HCT116 (cell line): Measurements from ENCODE around the gene MUC4. TPM values are rescaled to one million over a fixed set of nuclear protein-coding genes. Genes with fewer than 3 reads are reported as not detected.
"Not testable (repeated sequence)": the region's sequence is repeated elsewhere in the genome, so short reads cannot be mapped to it uniquely, and the experiment has no call there.

Experiments
- ATAC-seq: fragments of 200-7000 bp; cut with Tn5 transposase; 2 replicates; pipeline ENCODE4 v1.9.1; 2020; ENCODE audit warnings: mild to moderate bottlenecking, moderate library complexity
- BruUV-seq: library from RNA; stranded (reverse); fragments of 400-500 nt; replicated peaks from 2 replicates; lab custom pipeline; 2021; lab: Mats Ljungman, UMichigan
- CTCF ChIA-PET: fragments of 300-600 bp; sonication (Branson Sonifier 250); formaldehyde crosslinking; loops from one replicate; lab custom pipeline; 2021; ENCODE audit warnings: antibody characterized with exemption; lab: Charles Lee
- POLR2A ChIA-PET: fragments of 300-600, 350-600 bp; sonication (Branson Sonifier 250); formaldehyde crosslinking; loops from one replicate; lab custom pipeline; 2021; ENCODE audit warnings: antibody characterized with exemption; lab: Charles Lee
- RAD21 ChIA-PET, 2 experiments: fragments of 300-600 bp; sonication (Branson Sonifier 250); formaldehyde crosslinking; loops; one replicate each; lab custom pipeline; 2023; ENCODE audit warnings: low total read pairs in 2 of 2; ENCODE audit not compliant: uncharacterized antibody in 2 of 2, unreplicated experiment in 2 of 2, low non-redundant PET in 1 of 2; lab: Charles Lee
- DNase-seq: peaks from one replicate; pipeline ENCODE4 v3.0.0-alpha.2; 2010; ENCODE audit warnings: low read depth, low spot score
- H2AFZ ChIP-seq: fragments of 200-600 bp; shearing (Covaris generic), sonication (generic); 2 replicates; pipeline ENCODE4 v1.6.1; 2017; ENCODE audit warnings: low read depth, mixed run types, mixed read lengths, antibody characterized with exemption, low read length; ENCODE audit not compliant: poor library complexity, severe bottlenecking
- H3K27ac ChIP-seq: 2 replicates; pipeline ENCODE4 v1.5.1; 2012; ENCODE audit warnings: low read depth, low read length
- H3K27me3 ChIP-seq: fragments of 200-600 bp; sonication (generic); 2 replicates; pipeline ENCODE4 v1.6.1; 2016; ENCODE audit warnings: mixed run types, low read length, mixed read lengths; ENCODE audit not compliant: insufficient read depth
- H3K36me3 ChIP-seq, 2 experiments: fragments of 200-500 bp in 1 of 2; fragments of 200-600 bp in 1 of 2; sonication (Bioruptor generic) in 1 of 2; sonication (generic) in 1 of 2; 2 replicates each; pipeline versions ENCODE4 v1.5.1 to v1.6.1; 2014 to 2016; ENCODE audit warnings: low read length in 2 of 2, inconsistent platforms in 1 of 2, mixed read lengths in 1 of 2, mixed run types in 1 of 2; ENCODE audit not compliant: insufficient read depth in 2 of 2, control insufficient read depth in 1 of 2
- H3K4me1 ChIP-seq, 2 experiments: fragments of 200-600 bp in 1 of 2; sonication (generic) in 1 of 2; 2 replicates each; pipeline versions ENCODE4 v1.5.1 to v1.6.1; 2012 to 2017; ENCODE audit warnings: low read length in 2 of 2, inconsistent platforms in 1 of 2, mild to moderate bottlenecking in 1 of 2, mixed read lengths in 1 of 2, mixed run types in 1 of 2, moderate library complexity in 1 of 2; ENCODE audit not compliant: insufficient read depth in 2 of 2, control insufficient read depth in 1 of 2
- H3K4me2 ChIP-seq: fragments of 200-600 bp; sonication (generic); 2 replicates; pipeline ENCODE4 v1.6.1; 2017; ENCODE audit warnings: mixed run types, low read length, mixed read lengths
- H3K4me3 ChIP-seq, 2 experiments: fragments of 200-600 bp in 1 of 2; sonication (generic) in 1 of 2; replicated peaks in 1 of 2; 2 replicates each; pipeline ENCODE4 v1.5.1; 2011 to 2016; ENCODE audit warnings: low read length in 2 of 2, control low read depth in 1 of 2, low read depth in 1 of 2, mild to moderate bottlenecking in 1 of 2, mixed read lengths in 1 of 2, mixed run types in 1 of 2
- H3K79me2 ChIP-seq: fragments of 200-600 bp; sonication (generic); 2 replicates; pipeline ENCODE4 v1.6.1; 2017; ENCODE audit warnings: mild to moderate bottlenecking, mixed run types, low read length, moderate library complexity, mixed read lengths; ENCODE audit not compliant: insufficient read depth
- H3K9ac ChIP-seq: fragments of 200-600 bp; sonication (generic); 2 replicates; pipeline ENCODE4 v1.6.1; 2016; ENCODE audit warnings: low read length, mixed read lengths
- H3K9me2 ChIP-seq: fragments of 200-600 bp; sonication (generic), shearing (Covaris generic); 2 replicates; pipeline ENCODE4 v1.6.1; 2017; ENCODE audit warnings: mixed run types, mild to moderate bottlenecking, moderate library complexity; ENCODE audit not compliant: insufficient read depth
- H3K9me3 ChIP-seq, 2 experiments: fragments of 200-500 bp in 1 of 2; fragments of 200-600 bp in 1 of 2; sonication (Bioruptor generic) in 1 of 2; sonication (generic) in 1 of 2; 2 replicates each; pipeline ENCODE4 v1.6.1; 2014 to 2017; ENCODE audit warnings: low read length in 2 of 2, mixed read lengths in 2 of 2, inconsistent platforms in 1 of 2, low read depth in 1 of 2, mild to moderate bottlenecking in 1 of 2, mixed run types in 1 of 2, moderate library complexity in 1 of 2; ENCODE audit not compliant: control insufficient read depth in 1 of 2, insufficient read depth in 1 of 2
- H4K20me1 ChIP-seq: fragments of 200-600 bp; sonication (generic), shearing (Covaris generic); 2 replicates; pipeline ENCODE4 v1.6.1; 2017; ENCODE audit warnings: mixed run types, mild to moderate bottlenecking, moderate library complexity; ENCODE audit not compliant: insufficient read depth
- ELF1 ChIP-seq: IDR thresholded peaks from 2 replicates; pipeline ENCODE4 v1.6.1; 2012; ENCODE audit warnings: low read depth, borderline replicate concordance
- JUND ChIP-seq: IDR thresholded peaks from 2 replicates; pipeline ENCODE4 v1.6.1; 2012
- POLR2AphosphoS5 ChIP-seq: IDR thresholded peaks from 2 replicates; pipeline ENCODE4 v1.6.1; 2011; ENCODE audit warnings: mild to moderate bottlenecking, low read depth, low read length, moderate library complexity
- SRF ChIP-seq: IDR thresholded peaks from 2 replicates; pipeline ENCODE4 v1.6.1; 2012; ENCODE audit warnings: low read depth
- TCF7L2 ChIP-seq: IDR thresholded peaks from 2 replicates; pipeline ENCODE4 v1.7.0; 2011; ENCODE audit warnings: borderline replicate concordance, inconsistent platforms; ENCODE audit not compliant: insufficient read depth, insufficient read length; ENCODE audit errors: extremely low read depth
- ZFX ChIP-seq: fragments of 450-650 bp; IDR thresholded peaks from 2 replicates; pipeline ENCODE4 v1.6.1; 2017
- intact Hi-C: fragments of 100-400 bp; cut with micrococcal nuclease; formaldehyde crosslinking; loops from 2 replicates; pipeline ENCODE4 v1.10.0; 2022
- total RNA-seq: library from RNA; stranded (reverse); gene quantifications from one replicate; pipeline ENCODE4 v1.2.1, GENCODE V29; 2021; ENCODE audit not compliant: unreplicated experiment
- TF ChIP-seq, protein P1 (sequence below), 3 experiments: fragments of 200-600 bp in 1 of 3; sonication (generic) in 1 of 3; IDR thresholded peaks in 2 of 3; conservative IDR thresholded peaks in 1 of 3; 2 replicates each; pipeline ENCODE4 v1.5.1; 2012 to 2017; ENCODE audit warnings: low read depth in 2 of 3, low read length in 2 of 3, antibody characterized with exemption in 1 of 3, borderline replicate concordance in 1 of 3, control low read depth in 1 of 3, mild to moderate bottlenecking in 1 of 3, mixed read lengths in 1 of 3, mixed run types in 1 of 3, moderate library complexity in 1 of 3; ENCODE audit not compliant: insufficient read depth in 1 of 3
- TF ChIP-seq, protein P2 (sequence below): IDR thresholded peaks from 2 replicates; pipeline ENCODE4 v1.6.1; 2012

The MUC4 gene
- total RNA-seq, 1 experiment from 2014 or later: 0.64 TPM

DNA sequence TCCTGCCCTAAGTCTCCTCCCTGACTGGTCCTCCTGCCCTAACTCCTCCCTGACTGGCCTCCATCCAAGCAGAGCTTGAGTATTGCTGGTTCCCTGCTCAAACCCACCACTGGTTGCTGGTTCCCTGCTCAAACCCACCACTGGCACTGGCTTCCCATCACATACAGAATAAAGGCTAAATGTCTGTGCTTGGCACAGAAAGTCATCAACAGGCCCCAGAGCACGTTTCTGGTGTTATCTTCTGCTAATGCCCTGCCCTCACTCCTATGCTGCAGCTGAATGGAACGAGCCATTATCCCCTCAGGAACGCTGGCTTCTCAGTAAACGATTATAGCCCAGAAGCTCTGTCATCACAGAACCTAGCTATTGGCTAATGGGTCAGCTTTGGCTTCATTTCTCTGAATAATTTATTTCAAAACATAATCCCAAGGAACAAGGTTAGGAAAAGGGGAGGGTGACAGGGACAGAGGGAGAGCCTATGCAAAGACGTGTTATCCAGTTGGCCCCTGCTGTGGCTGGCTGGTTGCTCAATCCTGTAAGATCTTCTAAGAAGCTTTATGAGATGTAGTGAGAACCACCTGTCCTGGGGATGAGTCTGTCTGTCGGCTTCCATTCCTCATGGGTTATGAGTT is 97.2 kb downstream of the MUC4 start:
- no TSS peak for BruUV-seq
- ChIA-PET POLR2A (interaction anchor here (0.7 to 1.3 kb wide), 3 partner anchors 10 to 741 kb away, joined by 3 to 4 read pairs (median 3); no protein-coding TSS in a partner anchor), RAD21 (no interaction called here), CTCF (no interaction called here)
- Histone ChIP-seq H3K27ac (no peak overlapping the region), H3K9me2 (0 out of 2 replicates have a peak, but pooled peaks cover 3% of the 10 kb centered on the region), H3K36me3 (no peaks in the 10 kb centered on the region), H3K27me3 (no peaks in the 10 kb centered on the region), H3K4me2 (no peak overlapping the region), H3K9me3 (no peaks in the 10 kb centered on the region), H4K20me1 (no peaks in the 10 kb centered on the region), H3K9ac (no peak overlapping the region), H2AFZ (no peak overlapping the region), H3K4me3 (no peak overlapping the region), H3K79me2 (no peaks in the 10 kb centered on the region), H3K4me1 (peaks cover 21 to 32% of the 10 kb centered on the region in 2 experiments)
- ATAC-seq (no peak), DNase-seq (no peak)
- intact Hi-C loops: no loop called here
- TF ChIP-seq TCF7L2 (no peak), JUND (no peak), ZFX (no peak), ELF1 (no peak), POLR2AphosphoS5 (no peak), SRF (no peak)
- TF ChIP-seq, protein P1, sequence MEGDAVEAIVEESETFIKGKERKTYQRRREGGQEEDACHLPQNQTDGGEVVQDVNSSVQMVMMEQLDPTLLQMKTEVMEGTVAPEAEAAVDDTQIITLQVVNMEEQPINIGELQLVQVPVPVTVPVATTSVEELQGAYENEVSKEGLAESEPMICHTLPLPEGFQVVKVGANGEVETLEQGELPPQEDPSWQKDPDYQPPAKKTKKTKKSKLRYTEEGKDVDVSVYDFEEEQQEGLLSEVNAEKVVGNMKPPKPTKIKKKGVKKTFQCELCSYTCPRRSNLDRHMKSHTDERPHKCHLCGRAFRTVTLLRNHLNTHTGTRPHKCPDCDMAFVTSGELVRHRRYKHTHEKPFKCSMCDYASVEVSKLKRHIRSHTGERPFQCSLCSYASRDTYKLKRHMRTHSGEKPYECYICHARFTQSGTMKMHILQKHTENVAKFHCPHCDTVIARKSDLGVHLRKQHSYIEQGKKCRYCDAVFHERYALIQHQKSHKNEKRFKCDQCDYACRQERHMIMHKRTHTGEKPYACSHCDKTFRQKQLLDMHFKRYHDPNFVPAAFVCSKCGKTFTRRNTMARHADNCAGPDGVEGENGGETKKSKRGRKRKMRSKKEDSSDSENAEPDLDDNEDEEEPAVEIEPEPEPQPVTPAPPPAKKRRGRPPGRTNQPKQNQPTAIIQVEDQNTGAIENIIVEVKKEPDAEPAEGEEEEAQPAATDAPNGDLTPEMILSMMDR (IDR thresholded peaks at IDR 0.05 in 2 of 3, conservative IDR thresholded peaks at IDR 0.05 in 1 of 3; ENCODE audit: borderline replicate concordance in 1 of 3, insufficient read depth in 1 of 3, low read depth in 2 of 3, low read length in 2 of 3): no peak
- TF ChIP-seq, protein P2, sequence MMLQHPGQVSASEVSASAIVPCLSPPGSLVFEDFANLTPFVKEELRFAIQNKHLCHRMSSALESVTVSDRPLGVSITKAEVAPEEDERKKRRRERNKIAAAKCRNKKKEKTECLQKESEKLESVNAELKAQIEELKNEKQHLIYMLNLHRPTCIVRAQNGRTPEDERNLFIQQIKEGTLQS: no peak

DNA sequence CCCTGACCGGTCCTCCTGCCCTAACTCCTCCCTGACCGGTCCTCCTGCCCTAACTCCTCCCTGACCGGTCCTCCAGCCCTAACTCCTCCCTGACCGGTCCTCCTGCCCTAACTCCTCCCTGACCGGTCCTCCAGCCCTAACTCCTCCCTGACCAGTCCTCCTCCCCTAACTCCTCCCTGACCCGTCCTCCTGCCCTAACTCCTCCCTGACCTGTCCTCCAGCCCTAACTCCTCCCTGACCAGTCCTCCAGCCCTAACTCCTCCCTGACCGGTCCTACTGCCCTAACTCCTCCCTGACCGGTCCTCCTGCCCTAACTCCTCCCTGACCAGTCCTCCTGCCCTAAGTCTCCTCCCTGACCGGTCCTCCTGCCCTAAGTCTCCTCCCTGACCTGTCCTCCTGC is 98.6 kb downstream of the MUC4 start:
- H3K79me2 ChIP-seq, ATAC-seq, BruUV-seq, H3K9ac ChIP-seq, H3K9me2 ChIP-seq, H3K4me2 ChIP-seq, intact Hi-C loops, H3K4me3 ChIP-seq, H3K27me3 ChIP-seq, H2AFZ ChIP-seq, RAD21 ChIA-PET, H4K20me1 ChIP-seq, CTCF ChIA-PET, POLR2A ChIA-PET, H3K27ac ChIP-seq, H3K36me3 ChIP-seq, DNase-seq, H3K9me3 ChIP-seq: not testable (repeated sequence)
- H3K4me1 ChIP-seq: peaks cover 21 to 25% of the 10 kb centered on the region in 2 experiments

DNA sequence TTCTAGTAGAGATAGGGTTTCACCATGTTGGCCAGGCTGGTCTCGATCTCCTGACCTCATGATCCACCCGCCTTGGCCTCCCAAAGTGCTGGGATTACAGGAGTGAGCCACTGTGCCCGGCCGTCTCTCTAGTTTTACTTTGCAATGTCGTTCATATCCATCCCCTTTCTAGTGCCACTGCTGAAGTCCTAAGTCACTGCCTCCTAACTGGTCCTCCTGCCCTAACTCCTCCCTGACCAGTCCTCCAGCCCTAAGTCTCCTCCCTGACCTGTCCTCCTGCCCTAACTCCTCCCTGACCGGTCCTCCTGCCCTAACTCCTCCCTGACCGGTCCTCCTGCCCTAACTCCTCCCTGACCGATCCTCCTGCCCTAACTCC is 99.2 kb downstream of the MUC4 start:
- CTCF ChIA-PET, BruUV-seq, H3K27ac ChIP-seq: not testable (repeated sequence)

More for the DNA sequence above, 99.2 kb downstream of the MUC4 start:
- H3K9ac ChIP-seq, DNase-seq, H3K4me3 ChIP-seq, POLR2A ChIA-PET, ATAC-seq, H3K27me3 ChIP-seq, H3K9me3 ChIP-seq, H3K36me3 ChIP-seq, H4K20me1 ChIP-seq, intact Hi-C loops, H2AFZ ChIP-seq, H3K79me2 ChIP-seq, RAD21 ChIA-PET, H3K9me2 ChIP-seq, H3K4me2 ChIP-seq: not testable (repeated sequence)
- peaks cover 21 to 25% of the 10 kb centered on the region in 2 experiments for H3K4me1 ChIP-seq
